ENCODE data around the gene AGPAT2. TPM values are rescaled to one million over a fixed set of nuclear protein-coding genes. Genes with fewer than 3 reads are reported as not detected.

AGPAT2 gene
- total RNA-seq, 1 experiment from 2014 or later, result 40.2 TPM

GRCh38 chr9:136726631-136727191 lies 39.5 kb upstream of the AGPAT2 start:
- POLR2A ChIA-PET, result no interaction called here
- ATAC-seq, result no peak
- peak overlapping the region; percentile 99 for H3K4me3 Mint-ChIP-seq
- peaks cover 36% of the 10 kb centered on the region for H3K36me3 Mint-ChIP-seq
- no peak for DNase-seq (ENCODE audit: low spot score)
- CTCF ChIA-PET, result interaction anchor here (0.6 to 3.4 kb wide), 14 partner anchors 7 to 337 kb away, joined by 3 to 17 read pairs (median 3); partner anchors contain the start of gene LCN8
- TF ChIP-seq IRF1 (CRISPR knock-in tag; IDR thresholded peaks at IDR 0.05) (no peak), MYBL2 (CRISPR knock-in tag; IDR thresholded peaks at IDR 0.05) (no peak)
- peaks cover 17% of the 10 kb centered on the region for H3K4me1 Mint-ChIP-seq
- peak overlapping the region; percentile 99 for H3K27ac Mint-ChIP-seq
- no peaks in the 10 kb centered on the region for H3K27me3 Mint-ChIP-seq (ENCODE audit: low read depth)
- H3K9me3 Mint-ChIP-seq, result no peaks in the 10 kb centered on the region

GRCh38 chr9:136726118-136726517 lies 38.9 kb upstream of the AGPAT2 start:
- no peak for DNase-seq (ENCODE audit: low spot score)
- Mint-ChIP-seq H3K27me3 (ENCODE audit: low read depth) (no peaks in the 10 kb centered on the region), H3K36me3 (peaks cover 37% of the 10 kb centered on the region), H3K4me3 (peak overlapping the region; percentile 99), H3K4me1 (peaks cover 17% of the 10 kb centered on the region), H3K9me3 (no peaks in the 10 kb centered on the region), H3K27ac (peak overlapping the region; percentile 99)
- CTCF ChIA-PET, result interaction anchor here (0.7 to 1.0 kb wide), 2 partner anchors 13 to 496 kb away, joined by 5 to 6 read pairs; partner anchors contain the start of gene RNF208
- POLR2A ChIA-PET, result no interaction called here
- no peak for ATAC-seq
- TF ChIP-seq ATF6 (CRISPR knock-in tag; IDR thresholded peaks at IDR 0.05) (no peak), ELF4 (CRISPR knock-in tag; IDR thresholded peaks at IDR 0.05; ENCODE audit: low read depth) (no peak), ARID4B (CRISPR knock-in tag; IDR thresholded peaks at IDR 0.05; ENCODE audit: borderline replicate concordance) (no peak), ZNF423 (CRISPR knock-in tag; IDR thresholded peaks at IDR 0.05) (no peak), MYBL2 (CRISPR knock-in tag; IDR thresholded peaks at IDR 0.05) (no peak), GABPB1 (CRISPR knock-in tag; IDR thresholded peaks at IDR 0.05) (no peak), ZNF425 (CRISPR knock-in tag; conservative IDR thresholded peaks at IDR 0.05) (no peak), TP53 (CRISPR knock-in tag; IDR thresholded peaks at IDR 0.05) (no peak), RELA (CRISPR knock-in tag; IDR thresholded peaks at IDR 0.05; ENCODE audit: borderline replicate concordance) (no peak), TEAD4 (CRISPR knock-in tag; IDR thresholded peaks at IDR 0.05) (no peak), ZMAT4 (CRISPR knock-in tag; IDR thresholded peaks at IDR 0.05) (no peak), ZBTB21 (CRISPR knock-in tag; IDR thresholded peaks at IDR 0.05; ENCODE audit: borderline replicate concordance) (no peak), ATF2 (CRISPR knock-in tag; IDR thresholded peaks at IDR 0.05; ENCODE audit: borderline replicate concordance, low read depth) (no peak), STAT6 (CRISPR knock-in tag; conservative IDR thresholded peaks at IDR 0.05; ENCODE audit: low read depth) (no peak), EMX1 (CRISPR knock-in tag; IDR thresholded peaks at IDR 0.05) (no peak), TCF7 (CRISPR knock-in tag; IDR thresholded peaks at IDR 0.05; ENCODE audit: low read depth) (no peak), ZBTB43 (CRISPR knock-in tag; IDR thresholded peaks at IDR 0.05) (no peak), HMGA2 (CRISPR knock-in tag; IDR thresholded peaks at IDR 0.05) (no peak)

All from WTC11 (cell line).